DOHH2 (cell line): Measurements from ENCODE around the gene BAZ2B.

Source experiments
- EZH2phosphoT487 ChIP-seq: fragments of 200-600 bp; sonication (generic); IDR thresholded peaks from 2 replicates; pipeline ENCODE4 v1.6.1; 2017; ENCODE audit warnings: borderline replicate concordance, mild to moderate bottlenecking, antibody characterized with exemption, low read length, moderate library complexity, mixed read lengths
- TF ChIP-seq, protein P1 (sequence below): fragments of 200-600 bp; sonication (generic); IDR thresholded peaks from one replicate; pipeline ENCODE4 v1.5.1; 2014; ENCODE audit warnings: antibody characterized with exemption, mild to moderate bottlenecking, low read depth, low read length; ENCODE audit not compliant: poor library complexity, severe bottlenecking

DNA sequence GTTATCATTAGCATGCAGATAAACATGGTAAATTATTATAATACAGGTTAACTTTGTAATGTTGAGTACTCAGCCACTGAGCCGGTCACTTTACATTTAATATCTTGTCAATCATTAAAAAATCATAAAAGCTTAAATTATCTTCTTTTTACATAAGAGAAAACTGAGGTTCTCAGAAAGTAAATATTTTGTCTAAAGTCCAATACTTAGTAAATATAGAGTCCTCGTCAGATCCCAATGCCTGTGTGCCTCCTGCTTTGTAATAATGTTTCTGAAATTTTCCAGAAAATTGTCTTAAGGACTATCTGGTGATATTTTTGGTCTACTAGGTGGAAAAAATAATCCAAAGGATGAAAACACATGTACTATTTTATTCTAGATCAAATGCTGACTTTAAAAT lies 213.6 kb downstream of the BAZ2B start:
- TF ChIP-seq, protein P1, sequence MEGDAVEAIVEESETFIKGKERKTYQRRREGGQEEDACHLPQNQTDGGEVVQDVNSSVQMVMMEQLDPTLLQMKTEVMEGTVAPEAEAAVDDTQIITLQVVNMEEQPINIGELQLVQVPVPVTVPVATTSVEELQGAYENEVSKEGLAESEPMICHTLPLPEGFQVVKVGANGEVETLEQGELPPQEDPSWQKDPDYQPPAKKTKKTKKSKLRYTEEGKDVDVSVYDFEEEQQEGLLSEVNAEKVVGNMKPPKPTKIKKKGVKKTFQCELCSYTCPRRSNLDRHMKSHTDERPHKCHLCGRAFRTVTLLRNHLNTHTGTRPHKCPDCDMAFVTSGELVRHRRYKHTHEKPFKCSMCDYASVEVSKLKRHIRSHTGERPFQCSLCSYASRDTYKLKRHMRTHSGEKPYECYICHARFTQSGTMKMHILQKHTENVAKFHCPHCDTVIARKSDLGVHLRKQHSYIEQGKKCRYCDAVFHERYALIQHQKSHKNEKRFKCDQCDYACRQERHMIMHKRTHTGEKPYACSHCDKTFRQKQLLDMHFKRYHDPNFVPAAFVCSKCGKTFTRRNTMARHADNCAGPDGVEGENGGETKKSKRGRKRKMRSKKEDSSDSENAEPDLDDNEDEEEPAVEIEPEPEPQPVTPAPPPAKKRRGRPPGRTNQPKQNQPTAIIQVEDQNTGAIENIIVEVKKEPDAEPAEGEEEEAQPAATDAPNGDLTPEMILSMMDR, result no peak
- TF ChIP-seq EZH2phosphoT487, result no peak
